SK-N-SH treated with all-trans-retinoic acid at 6 μM for 48 hours (cell line): Measurements from ENCODE around the gene TNFAIP8.

Source experiments
- ATAC-seq: fragments of 200-7000 bp; cut with Tn5 transposase; 3 replicates; pipeline ENCODE4 v1.9.1; 2020; ENCODE audit warnings: mild to moderate bottlenecking, moderate library complexity
- ARNTL ChIP-seq: fragments of 450-650 bp; formaldehyde crosslinking; IDR thresholded peaks from 2 replicates; pipeline ENCODE4 v1.5.0; 2020; ENCODE audit warnings: low read depth, mild to moderate bottlenecking, moderate library complexity, borderline replicate concordance
- BACH2 ChIP-seq: fragments of 250-450 bp; sonication (Bioruptor Pico); IDR thresholded peaks from 2 replicates; pipeline ENCODE4 v1.9.0; 2021; ENCODE audit warnings: mild to moderate bottlenecking, borderline replicate concordance
- CSDC2 ChIP-seq: fragments of 250-450 bp; sonication (Bioruptor Pico); IDR thresholded peaks from 2 replicates; pipeline ENCODE4 v1.5.0; 2020; ENCODE audit warnings: mild to moderate bottlenecking, moderate library complexity
- ESRRG ChIP-seq: fragments of 250-450 bp; sonication (Bioruptor Pico); IDR thresholded peaks from 2 replicates; pipeline ENCODE4 v1.6.1; 2021; ENCODE audit warnings: mild to moderate bottlenecking
- GLIS3 ChIP-seq: fragments of 250-450 bp; sonication (Bioruptor Pico); IDR thresholded peaks from 2 replicates; pipeline ENCODE4 v1.5.0; 2020; ENCODE audit warnings: mild to moderate bottlenecking, moderate library complexity
- ISL1 ChIP-seq: fragments of 250-450 bp; sonication (Bioruptor Pico); IDR thresholded peaks from 2 replicates; pipeline ENCODE4 v2.1.2; 2022; ENCODE audit warnings: mild to moderate bottlenecking, moderate library complexity
- OSR1 ChIP-seq: fragments of 250-450 bp; sonication (Bioruptor Pico); IDR thresholded peaks from 2 replicates; pipeline ENCODE4 v1.8.0; 2022; ENCODE audit warnings: moderate library complexity, mild to moderate bottlenecking, inconsistent platforms
- PPARA ChIP-seq: fragments of 250-450 bp; sonication (Bioruptor Pico); IDR thresholded peaks from 2 replicates; pipeline ENCODE4 v1.5.0; 2020; ENCODE audit warnings: mild to moderate bottlenecking, borderline replicate concordance
- RARB ChIP-seq: fragments of 250-450 bp; sonication (Bioruptor Pico); IDR thresholded peaks from 2 replicates; pipeline ENCODE4 v1.8.0; 2021; ENCODE audit warnings: mild to moderate bottlenecking, moderate library complexity
- SNAI2 ChIP-seq: fragments of 250-450 bp; sonication (Bioruptor Pico); IDR thresholded peaks from 2 replicates; pipeline ENCODE4 v1.5.0; 2020; ENCODE audit warnings: mild to moderate bottlenecking, moderate library complexity
- TOX ChIP-seq: fragments of 250-450 bp; sonication (Bioruptor Pico); IDR thresholded peaks from 2 replicates; pipeline ENCODE4 v1.8.0; 2021; ENCODE audit warnings: mild to moderate bottlenecking, moderate library complexity, borderline replicate concordance
- ZC3H10 ChIP-seq: fragments of 250-450 bp; sonication (Bioruptor Pico); IDR thresholded peaks from 2 replicates; pipeline ENCODE4 v1.5.1; 2021; ENCODE audit warnings: mild to moderate bottlenecking, moderate library complexity
- ZFP3 ChIP-seq: fragments of 250-450 bp; sonication (Bioruptor Pico); IDR thresholded peaks from 2 replicates; pipeline ENCODE4 v1.5.0; 2020; ENCODE audit warnings: mild to moderate bottlenecking, moderate library complexity
- ZFP30 ChIP-seq: fragments of 450-650 bp; formaldehyde crosslinking; IDR thresholded peaks from 2 replicates; pipeline ENCODE4 v1.5.0; 2022; ENCODE audit warnings: mild to moderate bottlenecking, moderate library complexity
- ZNF565 ChIP-seq: fragments of 450-650 bp; formaldehyde crosslinking; conservative IDR thresholded peaks from 2 replicates; pipeline ENCODE4 v1.5.0; 2020; ENCODE audit warnings: low read depth, mild to moderate bottlenecking, moderate library complexity
- ZNF8 ChIP-seq: fragments of 450-650 bp; formaldehyde crosslinking; IDR thresholded peaks from 2 replicates; pipeline ENCODE4 v1.5.0; 2020; ENCODE audit warnings: mild to moderate bottlenecking, moderate library complexity
- TF ChIP-seq, protein P1 (sequence below): fragments of 250-450 bp; sonication (Bioruptor Pico); IDR thresholded peaks from 2 replicates; pipeline ENCODE4 v1.5.0; 2020; ENCODE audit warnings: mild to moderate bottlenecking, moderate library complexity
- TF ChIP-seq, protein P2 (sequence below): fragments of 250-450 bp; sonication (Bioruptor Pico); IDR thresholded peaks from 2 replicates; pipeline ENCODE4 v1.8.0; 2021; ENCODE audit warnings: low read depth, mild to moderate bottlenecking, moderate library complexity, borderline replicate concordance
- TF ChIP-seq, protein P3 (sequence below): fragments of 250-450 bp; sonication (Bioruptor Pico); IDR thresholded peaks from 2 replicates; pipeline ENCODE4 v1.8.0; 2020; ENCODE audit warnings: mild to moderate bottlenecking, moderate library complexity, borderline replicate concordance
- TF ChIP-seq, protein P4 (sequence below): fragments of 250-450 bp; sonication (Bioruptor Pico); IDR thresholded peaks from 2 replicates; pipeline ENCODE4 v1.5.1; 2020; ENCODE audit warnings: low read depth, mild to moderate bottlenecking, moderate library complexity

The TNFAIP8 gene

DNA sequence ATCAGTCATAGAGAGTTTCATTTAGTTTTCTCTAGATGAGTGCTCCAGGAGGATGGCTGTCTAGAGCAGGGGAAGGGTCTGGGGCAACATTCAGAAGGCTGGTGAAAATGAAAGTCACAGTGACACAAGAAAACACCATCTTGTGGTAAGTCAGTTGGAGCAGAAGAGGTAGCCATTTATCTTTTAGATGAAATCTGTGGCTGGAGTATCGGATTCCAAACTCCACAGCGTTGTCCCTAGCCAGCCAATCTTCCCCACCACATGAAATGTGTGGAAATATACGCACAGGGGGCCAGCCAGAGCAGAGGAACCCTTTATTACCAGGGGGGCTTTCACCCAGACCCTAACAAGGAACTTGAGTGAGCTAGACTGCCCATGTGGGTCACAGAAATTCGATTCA lies 15.9 kb upstream of the TNFAIP8 start:
- no peak for ATAC-seq
- TF ChIP-seq ZFP30 (no peak), ARNTL (no peak), ISL1 (no peak), ESRRG (CRISPR knock-in tag) (no peak), TOX (no peak), OSR1 (CRISPR knock-in tag) (no peak), PPARA (CRISPR knock-in tag) (no peak), ZC3H10 (no peak), GLIS3 (CRISPR knock-in tag) (no peak), ZNF8 (CRISPR knock-in tag) (no peak), CSDC2 (no peak), BACH2 (CRISPR knock-in tag) (no peak), ZFP3 (CRISPR knock-in tag) (no peak)
- TF ChIP-seq, protein P1, sequence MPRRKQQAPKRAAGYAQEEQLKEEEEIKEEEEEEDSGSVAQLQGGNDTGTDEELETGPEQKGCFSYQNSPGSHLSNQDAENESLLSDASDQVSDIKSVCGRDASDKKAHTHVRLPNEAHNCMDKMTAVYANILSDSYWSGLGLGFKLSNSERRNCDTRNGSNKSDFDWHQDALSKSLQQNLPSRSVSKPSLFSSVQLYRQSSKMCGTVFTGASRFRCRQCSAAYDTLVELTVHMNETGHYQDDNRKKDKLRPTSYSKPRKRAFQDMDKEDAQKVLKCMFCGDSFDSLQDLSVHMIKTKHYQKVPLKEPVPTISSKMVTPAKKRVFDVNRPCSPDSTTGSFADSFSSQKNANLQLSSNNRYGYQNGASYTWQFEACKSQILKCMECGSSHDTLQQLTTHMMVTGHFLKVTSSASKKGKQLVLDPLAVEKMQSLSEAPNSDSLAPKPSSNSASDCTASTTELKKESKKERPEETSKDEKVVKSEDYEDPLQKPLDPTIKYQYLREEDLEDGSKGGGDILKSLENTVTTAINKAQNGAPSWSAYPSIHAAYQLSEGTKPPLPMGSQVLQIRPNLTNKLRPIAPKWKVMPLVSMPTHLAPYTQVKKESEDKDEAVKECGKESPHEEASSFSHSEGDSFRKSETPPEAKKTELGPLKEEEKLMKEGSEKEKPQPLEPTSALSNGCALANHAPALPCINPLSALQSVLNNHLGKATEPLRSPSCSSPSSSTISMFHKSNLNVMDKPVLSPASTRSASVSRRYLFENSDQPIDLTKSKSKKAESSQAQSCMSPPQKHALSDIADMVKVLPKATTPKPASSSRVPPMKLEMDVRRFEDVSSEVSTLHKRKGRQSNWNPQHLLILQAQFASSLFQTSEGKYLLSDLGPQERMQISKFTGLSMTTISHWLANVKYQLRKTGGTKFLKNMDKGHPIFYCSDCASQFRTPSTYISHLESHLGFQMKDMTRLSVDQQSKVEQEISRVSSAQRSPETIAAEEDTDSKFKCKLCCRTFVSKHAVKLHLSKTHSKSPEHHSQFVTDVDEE (CRISPR knock-in tag): no peak
- TF ChIP-seq, protein P2, sequence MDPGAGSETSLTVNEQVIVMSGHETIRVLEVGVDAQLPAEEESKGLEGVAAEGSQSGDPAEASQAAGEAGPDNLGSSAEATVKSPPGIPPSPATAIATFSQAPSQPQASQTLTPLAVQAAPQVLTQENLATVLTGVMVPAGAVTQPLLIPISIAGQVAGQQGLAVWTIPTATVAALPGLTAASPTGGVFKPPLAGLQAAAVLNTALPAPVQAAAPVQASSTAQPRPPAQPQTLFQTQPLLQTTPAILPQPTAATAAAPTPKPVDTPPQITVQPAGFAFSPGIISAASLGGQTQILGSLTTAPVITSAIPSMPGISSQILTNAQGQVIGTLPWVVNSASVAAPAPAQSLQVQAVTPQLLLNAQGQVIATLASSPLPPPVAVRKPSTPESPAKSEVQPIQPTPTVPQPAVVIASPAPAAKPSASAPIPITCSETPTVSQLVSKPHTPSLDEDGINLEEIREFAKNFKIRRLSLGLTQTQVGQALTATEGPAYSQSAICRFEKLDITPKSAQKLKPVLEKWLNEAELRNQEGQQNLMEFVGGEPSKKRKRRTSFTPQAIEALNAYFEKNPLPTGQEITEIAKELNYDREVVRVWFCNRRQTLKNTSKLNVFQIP (CRISPR knock-in tag): no peak
- TF ChIP-seq, protein P3, sequence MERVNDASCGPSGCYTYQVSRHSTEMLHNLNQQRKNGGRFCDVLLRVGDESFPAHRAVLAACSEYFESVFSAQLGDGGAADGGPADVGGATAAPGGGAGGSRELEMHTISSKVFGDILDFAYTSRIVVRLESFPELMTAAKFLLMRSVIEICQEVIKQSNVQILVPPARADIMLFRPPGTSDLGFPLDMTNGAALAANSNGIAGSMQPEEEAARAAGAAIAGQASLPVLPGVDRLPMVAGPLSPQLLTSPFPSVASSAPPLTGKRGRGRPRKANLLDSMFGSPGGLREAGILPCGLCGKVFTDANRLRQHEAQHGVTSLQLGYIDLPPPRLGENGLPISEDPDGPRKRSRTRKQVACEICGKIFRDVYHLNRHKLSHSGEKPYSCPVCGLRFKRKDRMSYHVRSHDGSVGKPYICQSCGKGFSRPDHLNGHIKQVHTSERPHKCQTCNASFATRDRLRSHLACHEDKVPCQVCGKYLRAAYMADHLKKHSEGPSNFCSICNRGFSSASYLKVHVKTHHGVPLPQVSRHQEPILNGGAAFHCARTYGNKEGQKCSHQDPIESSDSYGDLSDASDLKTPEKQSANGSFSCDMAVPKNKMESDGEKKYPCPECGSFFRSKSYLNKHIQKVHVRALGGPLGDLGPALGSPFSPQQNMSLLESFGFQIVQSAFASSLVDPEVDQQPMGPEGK: no peak
- TF ChIP-seq, protein P4, sequence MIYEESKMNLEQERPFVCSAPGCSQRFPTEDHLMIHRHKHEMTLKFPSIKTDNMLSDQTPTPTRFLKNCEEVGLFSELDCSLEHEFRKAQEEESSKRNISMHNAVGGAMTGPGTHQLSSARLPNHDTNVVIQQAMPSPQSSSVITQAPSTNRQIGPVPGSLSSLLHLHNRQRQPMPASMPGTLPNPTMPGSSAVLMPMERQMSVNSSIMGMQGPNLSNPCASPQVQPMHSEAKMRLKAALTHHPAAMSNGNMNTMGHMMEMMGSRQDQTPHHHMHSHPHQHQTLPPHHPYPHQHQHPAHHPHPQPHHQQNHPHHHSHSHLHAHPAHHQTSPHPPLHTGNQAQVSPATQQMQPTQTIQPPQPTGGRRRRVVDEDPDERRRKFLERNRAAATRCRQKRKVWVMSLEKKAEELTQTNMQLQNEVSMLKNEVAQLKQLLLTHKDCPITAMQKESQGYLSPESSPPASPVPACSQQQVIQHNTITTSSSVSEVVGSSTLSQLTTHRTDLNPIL (CRISPR knock-in tag): no peak

DNA sequence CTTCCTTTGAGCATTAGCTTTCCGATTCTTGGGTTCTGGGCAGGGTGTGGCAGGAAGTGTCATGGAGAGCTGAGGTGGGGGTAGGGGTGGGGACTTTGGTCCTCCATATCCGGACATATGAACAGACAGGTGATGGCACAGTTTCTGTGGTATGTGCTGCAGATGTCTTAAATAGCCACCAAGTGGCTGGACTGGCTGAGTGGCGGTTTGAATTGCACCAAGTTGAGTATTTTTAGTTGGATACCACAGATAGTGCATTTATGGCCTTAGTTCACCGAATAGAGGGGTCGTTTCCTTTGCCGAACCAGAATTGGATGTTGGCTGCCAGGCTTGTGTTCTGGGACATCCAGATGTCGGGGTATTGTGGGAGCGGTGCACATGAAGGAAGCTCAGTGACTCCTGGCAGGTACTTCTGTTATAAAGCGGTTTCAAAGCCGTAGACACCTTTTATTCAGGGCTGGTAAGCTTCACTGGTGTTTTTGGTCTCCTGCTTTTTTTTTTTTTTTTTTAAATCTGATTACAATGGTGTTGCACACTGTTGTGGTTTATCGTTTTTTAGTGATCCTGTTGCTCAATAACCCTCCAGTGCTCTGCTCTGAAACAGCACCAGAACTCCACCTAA lies 15.1 kb upstream of the TNFAIP8 start:
- no peak for ATAC-seq
- TF ChIP-seq ARNTL (no peak), ESRRG (CRISPR knock-in tag) (no peak), OSR1 (CRISPR knock-in tag) (no peak), ZNF565 (CRISPR knock-in tag) (no peak), GLIS3 (CRISPR knock-in tag) (no peak), TOX (no peak), ISL1 (no peak), BACH2 (CRISPR knock-in tag) (no peak), SNAI2 (no peak), ZFP3 (CRISPR knock-in tag) (no peak), RARB (CRISPR knock-in tag) (no peak)
- TF ChIP-seq, protein P3: no peak
- TF ChIP-seq, protein P2 (CRISPR knock-in tag): no peak
- TF ChIP-seq, protein P1 (CRISPR knock-in tag): no peak
